Right ventricle myocardium inferior (tissue), 1 donor: ENCODE results near the gene GPR87. TPM values are rescaled to one million over a fixed set of nuclear protein-coding genes. Genes with fewer than 3 reads are reported as not detected.

Source experiments
- ATAC-seq: fragments of 200-7000 bp; cut with Tn5 transposase; one replicate; pipeline ENCODE4 v1.9.1; 2020; ENCODE audit warnings: mild to moderate bottlenecking, moderate library complexity
- DNase-seq: peaks from one replicate; pipeline ENCODE4 v3.0.0; 2021; ENCODE audit errors: missing footprints
- intact Hi-C: fragments of 100-400 bp; cut with DNase I; formaldehyde crosslinking; loops from one replicate; pipeline ENCODE4 v1.11.0; 2022
- long read RNA-seq: library from polyadenylated mRNA; unstranded; transcript quantifications from one replicate; pipeline ENCODE4 v2.0.0, GENCODE V29; 2021
- total RNA-seq: library from RNA; stranded (reverse); fragmentation: NEBNext Ultra II Directional; extraction: Animal tissue kit (Norgen Biotek cat#: 25700); gene quantifications from one replicate; pipeline ENCODE4 v1.2.1, GENCODE V29; 2021
- donor health status: DM: no; HTN: yes; CAD: no; lungs with severe emphysema.

Gene GPR87, protein sequence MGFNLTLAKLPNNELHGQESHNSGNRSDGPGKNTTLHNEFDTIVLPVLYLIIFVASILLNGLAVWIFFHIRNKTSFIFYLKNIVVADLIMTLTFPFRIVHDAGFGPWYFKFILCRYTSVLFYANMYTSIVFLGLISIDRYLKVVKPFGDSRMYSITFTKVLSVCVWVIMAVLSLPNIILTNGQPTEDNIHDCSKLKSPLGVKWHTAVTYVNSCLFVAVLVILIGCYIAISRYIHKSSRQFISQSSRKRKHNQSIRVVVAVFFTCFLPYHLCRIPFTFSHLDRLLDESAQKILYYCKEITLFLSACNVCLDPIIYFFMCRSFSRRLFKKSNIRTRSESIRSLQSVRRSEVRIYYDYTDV
- total RNA-seq, result not detected
- long read RNA-seq, result 0 reads

DNA sequence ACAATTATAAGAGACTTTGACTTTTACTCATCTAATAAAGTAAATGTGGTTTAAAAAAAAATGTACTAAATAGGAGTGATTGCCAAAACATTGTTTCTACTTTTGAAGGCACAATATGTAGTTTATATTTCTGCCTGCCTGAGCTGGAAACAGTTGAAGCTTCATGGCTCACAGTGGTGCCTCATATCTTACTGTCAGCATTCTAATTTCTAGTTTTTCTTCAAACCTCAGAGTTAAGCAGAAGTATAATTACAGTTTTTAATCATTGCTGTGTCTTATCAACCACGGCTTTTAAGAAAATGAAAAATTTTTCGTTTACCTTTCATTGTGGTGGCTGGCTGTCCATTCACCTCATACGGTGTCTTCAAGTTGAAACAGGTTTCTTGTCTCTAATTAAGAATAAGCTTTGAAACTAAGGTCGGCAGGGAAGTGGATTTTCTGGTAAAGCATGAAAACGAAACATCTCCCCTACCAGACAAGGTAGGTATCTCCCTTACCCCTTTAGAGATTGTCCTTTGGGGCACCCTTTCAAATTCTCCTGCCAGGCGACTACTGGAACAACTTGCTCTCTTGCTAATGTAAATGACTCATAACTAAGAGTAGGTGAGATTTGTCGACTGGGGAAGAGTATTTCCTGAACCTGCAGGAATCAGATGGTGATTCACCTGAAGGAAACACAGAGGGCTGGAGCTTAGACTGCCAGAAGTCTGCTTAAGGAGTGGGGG lies at the start of gene GPR87:
Gene GPR87 (minus strand): TSS at position 554 of the 725 bp plus-strand sequence. CDS start 16,720 bp downstream, outside the sequence.
- ATAC-seq (no peak), DNase-seq (no peak)
- intact Hi-C loops, result no loop called here

- intact Hi-C loops, result no loop called here
- DNase-seq (no peak), ATAC-seq (no peak)
Observed at GRCh38 chr3:151362751-151363174, 46.1 kb upstream of the GPR87 start.

- no peak for ATAC-seq
- intact Hi-C loops, result no loop called here
- no peak for DNase-seq
Observed at GRCh38 chr3:151357463-151357850, 40.8 kb upstream of the GPR87 start.

GRCh38 chr3:151356794-151357462 lies 40.3 kb upstream of the GPR87 start:
- ATAC-seq (no peak), DNase-seq (no peak)

DNA sequence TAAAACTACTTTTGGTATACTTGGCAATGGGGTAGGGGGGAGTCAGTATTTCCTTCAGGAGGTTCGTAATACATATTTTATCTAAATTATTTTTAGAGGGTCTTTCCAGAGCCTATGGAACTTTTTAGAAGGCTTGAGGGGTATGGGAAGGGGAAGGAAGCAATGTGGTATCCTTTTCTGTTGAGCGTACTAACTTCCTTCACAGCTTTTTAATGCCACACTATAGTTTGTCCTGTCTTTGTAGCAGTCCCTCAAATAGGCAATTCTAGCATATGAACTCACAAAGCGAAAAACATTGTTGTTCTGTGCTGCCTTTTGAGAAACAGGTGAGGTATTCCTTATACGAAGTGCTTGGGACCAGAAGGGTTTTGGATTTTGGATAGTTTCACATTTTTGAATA lies 35.0 kb upstream of the GPR87 start:
- intact Hi-C loops, result no loop called here
- DNase-seq (no peak), ATAC-seq (no peak)

More at GRCh38 chr3:151356794-151357462, 40.3 kb upstream of the GPR87 start:
- intact Hi-C loops, result no loop called here

GRCh38 chr3:151351219-151351618 lies 34.6 kb upstream of the GPR87 start:
- DNase-seq, result no peak
- no peak for ATAC-seq
- intact Hi-C loops, result no loop called here

DNA sequence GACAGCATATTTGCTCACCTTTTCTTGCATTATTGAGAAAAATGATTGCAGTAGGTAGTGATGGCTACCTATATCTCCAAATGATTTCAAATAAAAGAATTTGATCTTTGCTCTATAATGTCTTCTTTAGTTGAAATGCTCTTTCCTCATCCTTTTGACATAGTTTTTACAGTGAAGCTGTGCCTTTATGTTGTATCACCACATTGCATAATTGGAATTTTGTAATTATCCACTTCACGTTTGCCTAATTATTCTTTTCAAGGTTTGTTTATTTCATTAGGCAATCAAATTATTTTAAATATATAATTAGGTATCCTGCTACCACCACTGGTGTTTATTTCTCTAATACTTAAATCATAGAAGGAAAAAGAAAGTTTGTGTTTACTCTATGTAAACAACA lies 34.0 kb upstream of the GPR87 start:
- DNase-seq (no peak), ATAC-seq (no peak)
- intact Hi-C loops, result no loop called here

- intact Hi-C loops, result no loop called here
- DNase-seq (no peak), ATAC-seq (peak; percentile 62)
Observed at GRCh38 chr3:151347432-151347831, 30.8 kb upstream of the GPR87 start.

DNA sequence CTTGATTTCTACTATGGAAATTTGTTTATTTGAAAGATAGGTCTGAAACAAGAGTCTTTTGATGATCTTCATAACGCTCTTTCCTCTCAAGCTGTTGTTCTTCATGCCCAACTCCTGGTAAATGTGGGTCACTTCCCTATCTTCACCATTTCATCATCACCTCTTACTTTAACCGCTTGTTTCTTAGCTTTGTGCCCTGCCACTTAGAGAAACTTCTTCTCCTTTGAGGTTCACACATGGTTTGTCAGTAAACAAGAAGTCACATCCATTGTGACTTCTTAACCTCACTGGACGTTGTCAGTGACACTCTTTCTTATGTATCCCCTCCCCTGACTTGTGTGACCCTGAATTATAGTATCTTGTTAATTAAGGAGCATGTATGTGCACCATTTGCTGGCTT lies 29.7 kb upstream of the GPR87 start:
- intact Hi-C loops, result no loop called here
- ATAC-seq (no peak), DNase-seq (no peak)

DNA sequence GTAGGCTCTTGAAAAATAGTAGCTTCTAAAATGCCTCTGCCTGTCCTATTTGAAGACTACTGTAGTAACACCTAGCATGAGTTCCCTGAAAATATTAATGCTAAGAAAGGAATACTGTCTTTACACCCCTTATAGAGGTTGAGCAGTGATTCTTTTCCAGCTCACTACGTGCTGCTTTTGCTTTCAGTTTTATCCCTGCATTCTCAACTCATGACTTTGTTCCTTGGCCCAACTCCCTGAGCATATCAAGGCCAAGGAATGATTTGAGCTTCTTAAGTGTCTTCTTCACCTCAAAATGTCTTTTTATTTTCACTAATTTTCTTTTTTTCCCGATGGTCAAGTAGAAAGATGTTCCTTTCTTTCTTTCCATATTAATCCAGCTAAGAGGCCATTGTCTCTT lies 29.2 kb upstream of the GPR87 start:
- no peak for DNase-seq
- intact Hi-C loops, result no loop called here
- peak; percentile 48 for ATAC-seq

DNA sequence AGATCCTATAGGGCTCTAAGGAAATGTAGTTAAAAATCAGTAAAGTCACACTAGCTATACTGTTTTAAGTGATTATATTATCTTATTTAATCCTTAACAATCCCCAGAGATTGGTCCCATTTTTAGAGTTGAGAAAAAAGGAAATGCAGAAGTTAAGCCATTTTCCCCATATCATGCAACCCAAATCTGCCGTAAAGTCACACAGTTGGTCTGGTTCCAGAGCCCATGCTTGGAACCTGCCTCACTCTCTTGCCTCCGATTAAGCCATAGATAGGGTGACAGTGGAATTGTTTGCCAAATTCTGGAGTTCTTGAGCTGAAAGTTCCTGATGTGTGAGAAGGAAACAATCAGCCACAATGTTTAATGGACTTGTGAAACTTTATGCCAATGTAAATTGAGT lies 15.1 kb upstream of the GPR87 start:
- intact Hi-C loops, result no loop called here
- no peak for ATAC-seq
- DNase-seq, result no peak

GRCh38 chr3:151330899-151331298 lies 14.3 kb upstream of the GPR87 start:
- no peak for ATAC-seq
- intact Hi-C loops, result no loop called here
- no peak for DNase-seq

DNA sequence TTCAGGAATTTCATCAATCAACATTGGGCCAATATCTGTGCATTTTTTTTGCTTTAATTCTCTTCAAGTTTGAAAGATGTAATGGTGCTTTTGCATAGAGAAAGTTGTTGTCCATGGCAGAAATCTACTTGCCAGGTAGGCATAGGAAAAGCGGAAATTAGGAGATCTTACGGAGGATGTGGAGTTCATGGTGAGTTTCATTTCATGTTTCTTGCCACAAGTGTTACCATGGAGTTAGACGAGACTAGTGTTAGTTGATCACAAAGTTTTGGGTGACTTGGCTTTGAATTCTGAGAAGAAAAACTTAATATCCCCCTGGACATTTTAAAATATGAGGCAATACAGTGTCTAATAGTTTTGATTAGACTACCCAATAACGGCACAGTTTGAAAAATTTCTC lies 13.8 kb upstream of the GPR87 start:
- intact Hi-C loops, result no loop called here
- no peak for ATAC-seq
- no peak for DNase-seq

DNA sequence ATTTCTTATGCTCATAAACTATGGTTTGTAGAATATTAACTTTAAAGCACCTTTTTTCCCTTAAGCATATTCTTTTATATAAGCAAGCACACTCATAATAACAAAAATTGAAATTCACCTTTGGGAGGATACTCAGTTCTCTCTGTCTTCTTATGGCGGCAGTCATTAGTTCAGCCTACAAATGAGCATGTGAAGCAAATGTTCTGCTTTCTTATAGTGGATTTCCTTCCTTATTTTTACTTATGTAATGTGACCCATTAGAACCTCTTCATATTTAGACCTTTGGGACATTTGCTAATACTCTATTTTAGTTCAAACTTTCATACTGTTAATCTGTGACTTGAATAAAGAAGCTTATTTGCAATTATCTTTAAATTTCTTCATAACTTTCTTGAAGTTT lies 12.7 kb upstream of the GPR87 start, which contains the start of gene P2RY13:
Gene P2RY13 (minus strand): TSS at position 187 of the 400 bp plus-strand sequence. CDS start 21 bp downstream, at position 166.
- intact Hi-C loops, result loop anchor here (5.0 kb wide), 1 partner anchor 102 kb away; no protein-coding TSS in a partner anchor
- DNase-seq (no peak), ATAC-seq (peak; percentile 34)

- ATAC-seq (peak; percentile 63), DNase-seq (no peak)
- intact Hi-C loops, result loop anchor here (5.0 kb wide), 1 partner anchor 101 kb away; no protein-coding TSS in a partner anchor
Observed at GRCh38 chr3:151328298-151328995, 11.8 kb upstream of the GPR87 start.

- intact Hi-C loops, result loop anchor here (5.0 kb wide), 1 partner anchor 100 kb away; no protein-coding TSS in a partner anchor
- no peak for ATAC-seq
- DNase-seq, result no peak
Observed at GRCh38 chr3:151327571-151328198, 11.1 kb upstream of the GPR87 start.

- DNase-seq (no peak), ATAC-seq (peak; percentile 34)
- intact Hi-C loops, result no loop called here
Observed at GRCh38 chr3:151322511-151322910, 5.9 kb upstream of the GPR87 start.

DNA sequence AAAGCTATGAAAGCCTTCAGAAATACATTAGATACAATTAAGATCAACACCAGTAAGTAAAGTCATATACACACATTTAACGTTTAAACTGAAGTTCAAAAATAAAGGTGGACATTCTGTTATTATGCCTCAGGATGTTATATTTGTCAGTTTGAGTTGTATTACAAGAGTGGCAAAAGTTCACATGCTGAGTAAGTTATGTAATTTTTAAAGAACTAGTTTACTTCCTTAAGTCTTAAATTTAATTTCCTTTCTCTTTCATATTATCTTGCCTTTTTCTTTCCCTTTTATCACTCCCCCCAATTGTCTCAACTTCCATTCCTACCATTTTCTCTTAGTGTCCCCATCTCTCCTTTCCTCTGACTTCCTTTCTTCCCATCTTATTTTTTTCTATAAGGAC lies 4.9 kb upstream of the GPR87 start:
- DNase-seq, result no peak
- intact Hi-C loops, result no loop called here
- no peak for ATAC-seq
